Kidney (tissue), 14 donors: ENCODE measurements around the gene ASTN1. TPM values are rescaled to one million over a fixed set of nuclear protein-coding genes. Genes with fewer than 3 reads are reported as not detected.

Experiments
- DNase-seq, 5 donors: peaks; one replicate each; pipeline ENCODE4 v3.0.0-alpha.2; 2013 to 2020
- FAIRE-seq: peaks from 2 replicates; lab custom pipeline; 2012; peaks lifted over from hg19 to GRCh38; lab: Jason Lieb, UNC
- H3K27ac ChIP-seq, 2 donors: one replicate each; pipeline ENCODE4 v1.7.0; 2013; ENCODE audit warnings: low read depth in 2 of 2, low read length in 2 of 2, inconsistent platforms in 1 of 2
- H3K27me3 ChIP-seq: one replicate; pipeline ENCODE4 v1.7.1; 2013; ENCODE audit warnings: low read length, inconsistent platforms; ENCODE audit not compliant: control insufficient read depth, insufficient read depth
- H3K36me3 ChIP-seq, 3 donors: one replicate each; pipeline versions ENCODE4 v1.7.0 to v1.7.1; 2013; ENCODE audit warnings: low read length in 3 of 3, control low read depth in 1 of 3, inconsistent platforms in 1 of 3; ENCODE audit not compliant: insufficient read depth in 3 of 3, control insufficient read depth in 2 of 3
- H3K4me1 ChIP-seq, 3 donors: one replicate each; pipeline versions ENCODE4 v1.7.0 to v1.7.1; 2013; ENCODE audit warnings: low read length in 3 of 3, inconsistent platforms in 1 of 3, low read depth in 1 of 3; ENCODE audit not compliant: control insufficient read depth in 2 of 3, insufficient read depth in 2 of 3
- H3K4me3 ChIP-seq, 3 donors: one replicate each; pipeline versions ENCODE4 v1.7.0 to v1.8.1; 2013; ENCODE audit warnings: low read length in 3 of 3, control low read depth in 1 of 3, inconsistent platforms in 1 of 3
- H3K9ac ChIP-seq, 3 donors: one replicate each; pipeline versions ENCODE4 v1.7.0 to v1.7.1; 2013; ENCODE audit warnings: low read length in 3 of 3, control low read depth in 1 of 3, inconsistent platforms in 1 of 3
- H3K9me3 ChIP-seq, 3 donors: one replicate each; pipeline versions ENCODE4 v1.7.0 to v1.7.1; 2013; ENCODE audit warnings: low read length in 3 of 3, control low read depth in 1 of 3, inconsistent platforms in 1 of 3; ENCODE audit not compliant: control insufficient read depth in 2 of 3, insufficient read depth in 1 of 3
- intact Hi-C: fragments of 100-400 bp; cut with DNase I; formaldehyde crosslinking; loops from one replicate; pipeline ENCODE4 v1.11.1; 2022
- polyA plus RNA-seq: library from polyadenylated mRNA; stranded (reverse); fragments of 350-450 nt; fragmentation: Illumina TruSeq; extraction: RNeasy Lipid Tissue Mini Kit (QIAGEN cat#74804); gene quantifications from one replicate; pipeline ENCODE4 v1.2.3, GENCODE V29; 2014; ENCODE audit warnings: low read depth, low replicate concordance; ENCODE audit not compliant: insufficient read depth
- total RNA-seq: library from RNA; stranded (reverse); fragmentation: NEBNext Ultra II Directional; extraction: Animal tissue kit (Norgen Biotek cat#: 25700); gene quantifications from one replicate; pipeline ENCODE4 v1.2.1, GENCODE V29; 2021
- TF ChIP-seq, protein P1 (sequence below): IDR thresholded peaks from 3 replicates; pipeline ENCODE4 v1.5.1; 2012; ENCODE audit warnings: mild to moderate bottlenecking, moderate library complexity, borderline replicate concordance; ENCODE audit not compliant: insufficient read depth; ENCODE audit errors: extremely low read depth
- donor health status: control.
- donor health status: control.
- donor health status: control.
- donor health status: control.
- donor health status: control.
- donor health status: DM: yes; HTN: yes; CAD: no.
- donor health status: Normal renal cell carcinoma (clear cell type).

ASTN1 gene
- total and polyA plus RNA-seq, 2 donors from 2014 or later: 0.19 to 0.25 TPM

DNA sequence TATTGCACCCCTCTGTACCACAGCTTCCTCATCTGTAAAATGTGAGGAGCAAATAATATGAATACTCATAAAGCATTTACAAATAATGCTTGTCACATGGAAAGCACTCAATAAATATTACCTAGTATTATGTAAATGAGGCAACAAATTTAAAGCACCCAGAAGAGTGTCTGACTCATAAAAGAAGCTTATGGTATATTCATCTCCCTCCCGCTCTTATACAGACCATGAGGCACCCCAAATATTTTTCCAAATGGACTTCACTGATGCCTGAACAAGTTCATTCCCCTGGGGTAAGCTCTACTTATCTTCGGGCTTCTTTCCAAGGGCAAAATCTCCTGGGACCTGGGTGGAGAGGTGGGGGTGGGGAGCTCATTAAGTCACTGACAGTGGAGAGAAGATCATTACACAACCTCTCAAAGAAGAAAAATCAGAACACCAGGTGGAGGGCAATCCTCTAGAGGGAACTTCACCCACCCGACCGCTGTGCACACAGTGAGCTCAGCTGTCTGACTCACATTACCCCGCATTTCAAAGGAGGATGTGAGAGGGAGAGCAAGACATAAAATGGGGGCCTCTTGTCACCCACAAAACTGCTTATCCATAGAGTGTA lies 166.2 kb downstream of the ASTN1 start:
- Histone ChIP-seq H3K9me3 (no peaks in the 10 kb centered on the region), H3K36me3 (no peaks in the 10 kb centered on the region), H3K4me3 (no peak overlapping the region), H3K4me1 (no peaks in the 10 kb centered on the region), H3K27ac (no peak overlapping the region), H3K9ac (no peak overlapping the region), H3K27me3 (no peaks in the 10 kb centered on the region)
- intact Hi-C loops: no loop called here
- TF ChIP-seq, protein P1, sequence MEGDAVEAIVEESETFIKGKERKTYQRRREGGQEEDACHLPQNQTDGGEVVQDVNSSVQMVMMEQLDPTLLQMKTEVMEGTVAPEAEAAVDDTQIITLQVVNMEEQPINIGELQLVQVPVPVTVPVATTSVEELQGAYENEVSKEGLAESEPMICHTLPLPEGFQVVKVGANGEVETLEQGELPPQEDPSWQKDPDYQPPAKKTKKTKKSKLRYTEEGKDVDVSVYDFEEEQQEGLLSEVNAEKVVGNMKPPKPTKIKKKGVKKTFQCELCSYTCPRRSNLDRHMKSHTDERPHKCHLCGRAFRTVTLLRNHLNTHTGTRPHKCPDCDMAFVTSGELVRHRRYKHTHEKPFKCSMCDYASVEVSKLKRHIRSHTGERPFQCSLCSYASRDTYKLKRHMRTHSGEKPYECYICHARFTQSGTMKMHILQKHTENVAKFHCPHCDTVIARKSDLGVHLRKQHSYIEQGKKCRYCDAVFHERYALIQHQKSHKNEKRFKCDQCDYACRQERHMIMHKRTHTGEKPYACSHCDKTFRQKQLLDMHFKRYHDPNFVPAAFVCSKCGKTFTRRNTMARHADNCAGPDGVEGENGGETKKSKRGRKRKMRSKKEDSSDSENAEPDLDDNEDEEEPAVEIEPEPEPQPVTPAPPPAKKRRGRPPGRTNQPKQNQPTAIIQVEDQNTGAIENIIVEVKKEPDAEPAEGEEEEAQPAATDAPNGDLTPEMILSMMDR: no peak
- DNase-seq: no peak
- FAIRE-seq: no peak

DNA sequence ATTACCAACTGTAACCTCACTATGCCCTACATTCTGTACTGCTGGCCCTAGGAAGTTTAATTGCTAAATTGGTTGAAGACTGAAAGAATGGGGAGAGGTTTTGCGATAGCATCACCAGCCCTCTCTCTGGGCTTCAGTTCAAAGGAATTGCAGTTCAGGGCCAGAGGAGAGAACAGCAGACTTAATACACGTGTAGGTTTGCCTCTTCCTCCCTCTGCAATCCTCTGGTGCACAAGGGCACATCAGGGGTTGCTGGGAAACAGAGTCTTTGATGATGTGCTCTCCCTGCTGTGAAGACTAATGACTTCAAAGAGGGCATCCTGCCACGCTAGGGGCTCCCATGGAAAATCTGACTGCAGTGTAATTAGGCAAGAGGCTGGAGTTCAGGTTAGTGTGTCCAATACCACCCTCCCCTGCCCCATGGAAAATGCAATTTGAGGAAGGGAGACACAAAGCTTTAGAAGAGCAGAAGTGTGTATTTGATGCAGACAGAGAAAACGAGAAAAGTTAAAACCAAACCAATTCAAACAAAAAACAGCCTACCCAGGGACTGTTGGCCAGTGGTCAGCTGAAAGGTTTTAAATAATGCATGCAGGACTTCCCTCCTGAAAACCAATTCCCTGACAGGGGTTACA lies 167.9 kb downstream of the ASTN1 start:
- H3K27me3 ChIP-seq: no peaks in the 10 kb centered on the region
- H3K9ac ChIP-seq: no peak overlapping the region
- H3K9me3 ChIP-seq: no peaks in the 10 kb centered on the region
- TF ChIP-seq, protein P1: no peak
- no peak overlapping the region for H3K4me3 ChIP-seq
- H3K27ac ChIP-seq: no peak overlapping the region
- FAIRE-seq (no peak), DNase-seq (peak in 4 of 5 donors; percentile 71 to 90 (median 82))
- H3K36me3 ChIP-seq: no peaks in the 10 kb centered on the region
- intact Hi-C loops: no loop called here
- H3K4me1 ChIP-seq: no peaks in the 10 kb centered on the region

DNA sequence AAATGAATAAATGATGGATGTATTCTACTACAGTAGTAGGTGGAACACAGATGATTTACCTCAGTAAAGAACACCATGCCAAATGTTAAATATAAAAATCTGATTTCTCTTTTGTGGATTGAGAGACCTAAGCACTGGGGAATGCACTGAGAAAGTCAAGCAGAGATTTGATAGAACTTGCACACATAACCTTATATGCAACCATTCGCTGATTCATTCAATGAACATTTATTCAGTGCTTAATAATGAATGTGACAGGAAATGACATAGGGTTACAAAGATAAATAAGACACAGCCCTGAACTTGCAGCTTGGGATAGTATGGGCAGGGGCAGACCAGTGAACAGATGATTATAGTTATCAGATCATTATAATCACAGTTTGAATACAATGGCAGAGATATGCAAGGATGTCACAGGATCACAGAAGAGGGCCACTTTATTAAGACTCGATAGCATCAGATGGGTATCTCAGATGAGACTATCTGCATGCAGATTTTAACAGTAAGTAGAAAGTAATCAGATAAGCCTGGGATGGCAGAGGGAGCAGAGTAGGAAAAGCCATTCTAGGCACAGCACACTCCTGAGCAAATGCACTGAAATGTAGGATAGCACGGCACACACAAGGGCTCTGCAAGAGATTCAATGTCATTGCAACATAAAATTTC lies 169.4 kb downstream of the ASTN1 start:
- TF ChIP-seq, protein P1: no peak
- H3K27ac ChIP-seq: no peak overlapping the region
- no peaks in the 10 kb centered on the region for H3K9me3 ChIP-seq
- FAIRE-seq (no peak), DNase-seq (no peak)
- no peak overlapping the region for H3K4me3 ChIP-seq
- intact Hi-C loops: no loop called here
- H3K27me3 ChIP-seq: no peaks in the 10 kb centered on the region
- H3K4me1 ChIP-seq: no peaks in the 10 kb centered on the region
- H3K36me3 ChIP-seq: no peaks in the 10 kb centered on the region
- no peak overlapping the region for H3K9ac ChIP-seq
